GM18861 (cell line): ENCODE measurements around the gene STX19.
A peak's percentile ranks its signal among the peaks of the same experiment; 100 is the strongest.
"Not testable (repeated sequence)": the region's sequence is repeated elsewhere in the genome, so short reads cannot be mapped to it uniquely, and the experiment has no call there.

ENCODE experiments used
- ATAC-seq: cut with Tn5 transposase; IDR thresholded peaks from one replicate; pipeline ENCODE4 v1.9.1; 2021; ENCODE audit not compliant: unreplicated experiment

The STX19 gene

GRCh38 chr3:93979850-93980676 lies 48.3 kb downstream of the STX19 start, which contains the start of gene ARL13B:
ARL13B (plus strand) TSS chr3:93980155; CDS start chr3:93980424, 269 bp downstream.
- peak; percentile 100 for ATAC-seq

GRCh38 chr3:93973131-93974126 lies 55.0 kb downstream of the STX19 start, which contains the start of gene PROS1:
PROS1 (minus strand) TSS chr3:93973896; CDS start chr3:93973749, 147 bp downstream.
- peak; percentile 80 for ATAC-seq

- no peak for ATAC-seq
Observed at GRCh38 chr3:93969997-93970396, 58.4 kb downstream of the STX19 start.

- ATAC-seq, result no peak
Observed at GRCh38 chr3:93969443-93969842, 59.0 kb downstream of the STX19 start.

GRCh38 chr3:93965106-93965505 lies 63.3 kb downstream of the STX19 start:
- ATAC-seq, result not testable (repeated sequence)
